Nephron (organoid): ENCODE measurements around the gene LTA.
"Not testable (repeated sequence)": the region's sequence is repeated elsewhere in the genome, so short reads cannot be mapped to it uniquely, and the experiment has no call there.

Experiments
- H3K27ac Mint-ChIP-seq, 3 experiments: 2 replicates each; pipeline ENCODE4 v1.8.0; 2020; ENCODE audit warnings: mixed read lengths in 3 of 3, mild to moderate bottlenecking in 2 of 3, moderate library complexity in 1 of 3
- H3K27me3 Mint-ChIP-seq: 2 replicates; pipeline ENCODE4 v1.8.0; 2021; ENCODE audit warnings: low read depth, mild to moderate bottlenecking, moderate library complexity, mixed read lengths
- H3K36me3 Mint-ChIP-seq: 2 replicates; pipeline ENCODE4 v1.8.0; 2020; ENCODE audit warnings: low read depth, mixed read lengths
- H3K4me1 Mint-ChIP-seq: 2 replicates; pipeline ENCODE4 v1.8.0; 2020; ENCODE audit warnings: mixed read lengths
- H3K4me3 Mint-ChIP-seq, 3 experiments: 2 replicates each; pipeline ENCODE4 v1.8.0; 2020; ENCODE audit warnings: mild to moderate bottlenecking in 3 of 3, mixed read lengths in 3 of 3, moderate library complexity in 2 of 3
- H3K9me3 Mint-ChIP-seq: 2 replicates; pipeline ENCODE4 v1.8.0; 2020; ENCODE audit warnings: mixed read lengths
- TF ChIP-seq, protein P1 (sequence below), 3 experiments: fragments of 200-600 bp; sonication (generic); IDR thresholded peaks; one replicate each; pipeline ENCODE4 v1.5.0; 2021; ENCODE audit warnings: antibody characterized with exemption in 3 of 3; ENCODE audit not compliant: unreplicated experiment in 3 of 3

The LTA gene

DNA sequence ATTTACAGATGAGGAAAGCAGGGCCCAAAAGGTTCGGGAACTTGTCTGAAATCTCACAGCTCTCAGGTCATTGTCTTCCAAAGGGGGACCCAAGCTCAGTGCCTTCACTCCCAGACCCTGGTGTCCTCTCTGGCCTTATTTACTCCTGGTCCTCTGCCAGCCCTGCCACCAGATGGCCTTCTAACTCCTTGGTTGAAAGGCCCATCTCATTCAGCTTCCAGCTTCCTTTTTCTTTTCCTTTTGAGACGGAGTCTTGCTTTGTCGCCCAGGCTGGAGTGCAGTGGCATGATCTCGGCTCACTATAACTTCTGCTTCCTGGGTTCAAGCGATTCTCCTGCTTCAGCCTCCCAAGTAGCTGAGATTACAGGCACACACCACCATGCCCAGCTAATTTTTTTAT is 20.7 kb upstream of the LTA start:
- H3K9me3 Mint-ChIP-seq, H3K27me3 Mint-ChIP-seq: not testable (repeated sequence)
- peaks cover 33% of the 10 kb centered on the region for H3K36me3 Mint-ChIP-seq
- H3K4me3 Mint-ChIP-seq = peak overlapping the region in 2 of 3 experiments; percentile 27 to 42
- TF ChIP-seq, protein P1, sequence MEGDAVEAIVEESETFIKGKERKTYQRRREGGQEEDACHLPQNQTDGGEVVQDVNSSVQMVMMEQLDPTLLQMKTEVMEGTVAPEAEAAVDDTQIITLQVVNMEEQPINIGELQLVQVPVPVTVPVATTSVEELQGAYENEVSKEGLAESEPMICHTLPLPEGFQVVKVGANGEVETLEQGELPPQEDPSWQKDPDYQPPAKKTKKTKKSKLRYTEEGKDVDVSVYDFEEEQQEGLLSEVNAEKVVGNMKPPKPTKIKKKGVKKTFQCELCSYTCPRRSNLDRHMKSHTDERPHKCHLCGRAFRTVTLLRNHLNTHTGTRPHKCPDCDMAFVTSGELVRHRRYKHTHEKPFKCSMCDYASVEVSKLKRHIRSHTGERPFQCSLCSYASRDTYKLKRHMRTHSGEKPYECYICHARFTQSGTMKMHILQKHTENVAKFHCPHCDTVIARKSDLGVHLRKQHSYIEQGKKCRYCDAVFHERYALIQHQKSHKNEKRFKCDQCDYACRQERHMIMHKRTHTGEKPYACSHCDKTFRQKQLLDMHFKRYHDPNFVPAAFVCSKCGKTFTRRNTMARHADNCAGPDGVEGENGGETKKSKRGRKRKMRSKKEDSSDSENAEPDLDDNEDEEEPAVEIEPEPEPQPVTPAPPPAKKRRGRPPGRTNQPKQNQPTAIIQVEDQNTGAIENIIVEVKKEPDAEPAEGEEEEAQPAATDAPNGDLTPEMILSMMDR (IDR thresholded peaks at IDR 0.05; ENCODE audit: unreplicated experiment in 3 of 3) = peak in 2 of 3 experiments; percentile 15 to 22
- peak overlapping the region in 2 of 3 experiments; percentile 57 to 64 for H3K27ac Mint-ChIP-seq
- peaks cover 18% of the 10 kb centered on the region for H3K4me1 Mint-ChIP-seq

DNA sequence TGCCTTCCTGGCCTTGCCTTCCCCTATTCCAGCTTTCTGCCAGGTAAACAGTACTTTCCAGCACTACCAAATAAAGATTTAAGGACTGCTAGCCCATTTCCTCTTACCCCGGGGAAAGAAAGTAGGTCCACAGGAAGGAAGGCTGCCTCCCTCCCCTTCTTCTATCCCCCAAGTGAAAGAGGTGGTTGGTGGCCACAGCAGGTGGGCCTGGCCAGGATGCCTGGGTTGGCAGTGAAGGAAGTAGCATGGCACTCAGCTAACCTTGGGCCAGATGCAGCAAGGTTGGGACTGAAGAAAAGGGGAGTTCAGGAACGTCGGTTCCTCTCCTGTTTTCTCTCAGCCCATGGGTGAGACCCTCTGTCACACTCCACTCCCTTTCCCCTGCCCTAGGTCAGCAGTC is 15.8 kb upstream of the LTA start:
- H3K27ac Mint-ChIP-seq = no peak overlapping the region
- no peaks in the 10 kb centered on the region for H3K4me1 Mint-ChIP-seq
- no peaks in the 10 kb centered on the region for H3K9me3 Mint-ChIP-seq
- no peaks in the 10 kb centered on the region for H3K27me3 Mint-ChIP-seq
- TF ChIP-seq, protein P1 (IDR thresholded peaks at IDR 0.05; ENCODE audit: unreplicated experiment in 3 of 3) = no peak
- H3K4me3 Mint-ChIP-seq = no peak overlapping the region
- peaks cover 42% of the 10 kb centered on the region for H3K36me3 Mint-ChIP-seq

DNA sequence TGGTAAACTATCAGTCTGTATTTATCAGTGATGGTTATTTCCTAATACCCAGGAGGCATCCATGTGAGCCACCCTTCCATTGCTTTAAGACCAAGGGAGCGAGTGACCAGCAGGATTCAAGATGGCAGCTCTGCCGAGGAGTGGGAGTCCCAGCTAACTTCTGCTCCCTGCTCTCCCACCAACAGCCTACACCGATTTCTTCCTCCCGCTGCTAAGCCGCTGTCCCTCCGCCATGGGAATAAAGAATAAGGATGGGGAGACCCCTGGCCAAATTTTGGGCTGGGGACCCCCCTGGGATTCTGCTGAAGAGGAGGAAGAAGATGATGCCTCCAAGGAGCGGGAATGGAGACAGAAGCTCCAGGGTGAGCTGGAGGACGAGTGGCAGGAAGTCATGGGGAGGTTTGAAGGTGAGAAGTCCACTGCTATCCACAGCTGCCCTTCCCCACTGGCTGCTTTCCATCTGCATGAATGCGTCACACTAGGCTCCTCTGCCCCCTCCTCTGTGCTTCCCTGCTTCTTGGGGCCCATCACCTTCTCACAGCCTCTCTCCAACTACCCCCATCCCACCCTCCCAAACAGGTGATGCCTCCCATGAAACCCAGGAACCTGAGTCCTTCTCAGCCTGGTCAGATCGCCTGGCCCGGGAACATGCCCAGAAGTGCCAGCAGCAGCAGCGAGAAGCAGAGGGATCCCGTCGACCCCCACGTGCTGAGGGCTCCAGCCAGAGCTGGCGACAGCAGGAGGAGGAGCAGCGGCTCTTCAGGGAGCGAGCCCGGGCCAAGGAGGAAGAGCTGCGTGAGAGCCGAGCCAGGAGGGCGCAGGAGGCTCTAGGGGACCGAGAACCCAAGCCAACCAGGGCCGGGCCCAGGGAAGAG is 14.4 kb upstream of the LTA start:
- Mint-ChIP-seq H3K9me3 (no peaks in the 10 kb centered on the region), H3K27ac (no peak overlapping the region), H3K27me3 (no peaks in the 10 kb centered on the region), H3K36me3 (peaks cover 39% of the 10 kb centered on the region), H3K4me3 (no peak overlapping the region), H3K4me1 (no peaks in the 10 kb centered on the region)
- TF ChIP-seq, protein P1 (IDR thresholded peaks at IDR 0.05; ENCODE audit: unreplicated experiment in 3 of 3) = no peak

DNA sequence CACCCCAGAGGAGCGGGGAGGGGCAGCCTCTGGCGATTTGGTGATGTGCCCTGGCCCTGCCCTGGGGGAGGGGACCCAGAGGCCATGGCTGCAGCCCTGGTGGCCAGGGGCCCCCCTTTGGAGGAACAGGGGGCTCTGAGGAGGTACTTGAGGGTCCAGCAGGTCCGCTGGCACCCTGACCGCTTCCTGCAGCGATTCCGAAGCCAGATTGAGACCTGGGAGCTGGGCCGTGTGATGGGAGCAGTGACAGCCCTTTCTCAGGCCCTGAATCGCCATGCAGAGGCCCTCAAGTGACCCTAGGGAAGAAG is 13.8 kb upstream of the LTA start:
- H3K4me3 Mint-ChIP-seq = no peak overlapping the region
- peaks cover 37% of the 10 kb centered on the region for H3K36me3 Mint-ChIP-seq
- no peaks in the 10 kb centered on the region for H3K27me3 Mint-ChIP-seq
- H3K9me3 Mint-ChIP-seq = no peaks in the 10 kb centered on the region
- no peaks in the 10 kb centered on the region for H3K4me1 Mint-ChIP-seq
- TF ChIP-seq, protein P1 (IDR thresholded peaks at IDR 0.05; ENCODE audit: unreplicated experiment in 3 of 3) = no peak
- H3K27ac Mint-ChIP-seq = no peak overlapping the region

DNA sequence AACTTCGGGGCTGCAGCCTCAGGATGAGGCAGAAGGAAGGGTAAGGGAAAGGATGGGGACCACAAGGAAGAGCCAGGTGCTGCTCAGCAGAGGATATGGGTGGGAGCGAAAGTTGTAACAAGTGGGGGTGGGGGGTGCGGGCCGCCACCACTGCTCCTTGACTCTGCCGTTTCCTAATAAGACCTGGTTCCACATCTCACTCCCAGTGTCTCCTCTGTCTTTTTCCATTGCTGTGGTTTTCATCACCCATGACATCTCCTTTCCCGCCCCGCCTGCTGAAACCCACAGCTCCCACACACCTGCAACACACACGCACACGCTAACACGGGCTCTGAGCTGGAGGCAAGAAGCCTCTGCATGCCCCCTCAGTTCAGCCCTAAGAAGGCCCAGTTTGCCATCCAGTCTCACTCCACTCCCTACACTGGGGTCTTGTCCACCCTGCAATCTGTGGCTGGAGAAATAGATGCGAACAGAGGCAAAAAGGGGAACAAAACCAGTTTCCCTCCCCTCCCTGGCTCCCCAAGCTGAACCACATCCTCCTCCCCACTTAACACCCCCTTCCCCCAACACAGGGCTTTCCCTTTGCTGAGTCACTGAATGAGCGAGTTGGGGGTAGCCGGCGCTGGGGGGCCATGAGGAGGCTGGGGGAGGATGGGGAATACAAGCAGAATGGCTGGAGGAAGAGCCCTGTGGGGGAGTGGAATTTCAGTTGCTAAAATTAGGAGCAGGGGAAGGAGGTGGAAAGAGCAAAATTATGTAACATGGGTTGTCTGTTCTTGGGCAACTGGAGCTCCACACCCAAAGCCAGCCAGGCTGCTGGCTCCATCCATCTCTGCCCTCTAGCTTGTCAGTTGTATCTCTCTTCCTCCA is 13.2 kb upstream of the LTA start:
- H3K4me3 Mint-ChIP-seq = no peak overlapping the region
- peaks cover 35% of the 10 kb centered on the region for H3K36me3 Mint-ChIP-seq
- no peaks in the 10 kb centered on the region for H3K4me1 Mint-ChIP-seq
- TF ChIP-seq, protein P1 (IDR thresholded peaks at IDR 0.05; ENCODE audit: unreplicated experiment in 3 of 3) = no peak
- H3K27ac Mint-ChIP-seq = no peak overlapping the region
- no peaks in the 10 kb centered on the region for H3K9me3 Mint-ChIP-seq
- no peaks in the 10 kb centered on the region for H3K27me3 Mint-ChIP-seq
